Breast epithelium (tissue), 4 donors: ENCODE data around the gene NRG3. TPM values are rescaled to one million over a fixed set of nuclear protein-coding genes. Genes with fewer than 3 reads are reported as not detected.

Source experiments
- DNase-seq, 2 donors: peaks; one replicate each; pipeline ENCODE4 v3.0.0-alpha.2; 2019; ENCODE audit warnings: low spot score in 2 of 2
- H3K27ac ChIP-seq, 2 donors: fragments of 200-600 bp; sonication (generic) in 1 of 2; one replicate each; pipeline ENCODE4 v1.5.1; 2016 to 2019; ENCODE audit warnings: mild to moderate bottlenecking in 1 of 2
- H3K27me3 ChIP-seq, 2 donors: fragments of 200-600 bp; sonication (generic) in 1 of 2; one replicate each; pipeline versions ENCODE4 v1.5.1 to v1.6.0; 2017 to 2019; ENCODE audit warnings: control low read depth in 1 of 2, mild to moderate bottlenecking in 1 of 2
- H3K36me3 ChIP-seq: fragments of 200-600 bp; one replicate; pipeline ENCODE4 v1.5.1; 2019
- H3K4me1 ChIP-seq, 2 donors: fragments of 200-600 bp; sonication (generic); one replicate each; pipeline ENCODE4 v1.5.1; 2016 to 2019; ENCODE audit warnings: control low read depth in 1 of 2
- H3K4me3 ChIP-seq, 3 donors: fragments of 200-600 bp; sonication (generic); 1 replicate in 2 of 3; 2 replicates in 1 of 3; pipeline ENCODE4 v1.5.1; 2016 to 2019; ENCODE audit warnings: mild to moderate bottlenecking in 3 of 3, moderate library complexity in 2 of 3
- H3K9me3 ChIP-seq, 2 donors: fragments of 200-600 bp; sonication (generic) in 1 of 2; one replicate each; pipeline ENCODE4 v1.5.1; 2016 to 2019; ENCODE audit warnings: control low read depth in 1 of 2
- CTCF ChIP-seq, 3 donors: fragments of 450-650 bp; IDR thresholded peaks; one replicate each; pipeline ENCODE4 v1.5.1; 2016 to 2017; ENCODE audit warnings: antibody characterized with exemption in 3 of 3, mild to moderate bottlenecking in 3 of 3, moderate library complexity in 3 of 3
- POLR2A ChIP-seq: fragments of 450-650 bp; IDR thresholded peaks from one replicate; pipeline ENCODE4 v1.6.1; 2016; ENCODE audit warnings: antibody characterized with exemption, mild to moderate bottlenecking, moderate library complexity
- POLR2AphosphoS5 ChIP-seq, 3 donors: sonication (generic); formaldehyde crosslinking; IDR thresholded peaks; one replicate each; pipeline ENCODE4 v1.6.1; 2017; ENCODE audit warnings: antibody characterized with exemption in 3 of 3
- intact Hi-C: fragments of 100-400 bp; cut with DNase I; formaldehyde crosslinking; loops from one replicate; pipeline ENCODE4 v1.15.1; 2023; ENCODE audit warnings: low total_unique reads
- total RNA-seq, 3 donors: library from RNA; depleted of rRNA; stranded (reverse); fragments of >200 nt; gene quantifications; one replicate each; pipeline ENCODE4 v1.1.0, GENCODE V29; 2016

Gene NRG3
- total RNA-seq, 3 donors from 2014 or later, result 0.16 to 0.88 (median 0.33) TPM

DNA sequence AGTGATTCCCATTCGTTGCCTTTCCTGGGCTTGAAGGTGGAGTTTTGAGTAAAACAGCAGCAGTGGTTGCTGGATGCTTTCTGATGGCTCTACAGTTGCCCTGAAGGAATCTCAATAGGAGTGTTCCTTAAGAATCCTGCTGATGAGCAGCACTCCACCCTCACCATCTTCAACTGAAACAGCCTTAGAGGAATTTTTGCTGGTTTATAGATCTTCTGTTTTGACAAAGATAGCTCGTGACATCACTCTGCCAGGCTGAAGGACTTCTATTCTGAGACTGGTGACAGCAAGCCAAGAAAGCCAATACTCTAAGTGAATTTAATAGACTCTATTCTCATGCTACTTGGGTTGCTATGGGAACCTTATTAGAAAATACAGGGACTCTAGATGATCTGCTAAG lies 1014.7 kb downstream of the NRG3 start:
- no peaks in the 10 kb centered on the region for H3K9me3 ChIP-seq
- H3K27me3 ChIP-seq, result no peaks in the 10 kb centered on the region
- no peak for DNase-seq
- H3K27ac ChIP-seq, result no peak overlapping the region
- TF ChIP-seq POLR2AphosphoS5 (IDR thresholded peaks at IDR 0.05), result no peak
- no peak for TF ChIP-seq POLR2A
- no peak for TF ChIP-seq CTCF (IDR thresholded peaks at IDR 0.05)
- intact Hi-C loops, result no loop called here
- H3K4me3 ChIP-seq, result no peak overlapping the region
- H3K36me3 ChIP-seq, result no peaks in the 10 kb centered on the region
- no peaks in the 10 kb centered on the region for H3K4me1 ChIP-seq

DNA sequence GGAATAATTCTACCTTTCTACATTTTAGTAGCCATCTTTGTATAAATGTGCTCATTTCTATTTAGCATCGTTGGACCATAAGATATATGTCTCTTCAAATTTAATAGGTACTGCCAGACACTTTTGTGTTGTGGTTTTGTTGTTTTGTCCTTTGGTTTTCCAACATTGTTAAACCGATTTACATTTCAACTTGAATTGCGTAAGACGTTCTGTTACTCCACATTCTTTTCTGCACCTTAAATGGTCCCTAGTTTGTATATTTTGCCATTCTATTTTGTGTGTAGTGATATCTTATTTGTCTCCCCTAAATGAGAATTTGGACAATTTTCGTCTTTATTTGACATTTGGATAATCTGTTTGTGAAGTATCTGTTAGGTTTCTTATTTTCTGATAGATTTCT lies 1015.6 kb downstream of the NRG3 start:
- no peaks in the 10 kb centered on the region for H3K36me3 ChIP-seq
- TF ChIP-seq POLR2AphosphoS5 (IDR thresholded peaks at IDR 0.05), result no peak
- TF ChIP-seq POLR2A, result no peak
- TF ChIP-seq CTCF (IDR thresholded peaks at IDR 0.05), result no peak
- H3K4me1 ChIP-seq, result no peaks in the 10 kb centered on the region
- H3K27me3 ChIP-seq, result no peaks in the 10 kb centered on the region
- intact Hi-C loops, result no loop called here
- DNase-seq, result no peak
- H3K9me3 ChIP-seq, result no peaks in the 10 kb centered on the region
- no peak overlapping the region for H3K4me3 ChIP-seq
- H3K27ac ChIP-seq, result no peak overlapping the region

DNA sequence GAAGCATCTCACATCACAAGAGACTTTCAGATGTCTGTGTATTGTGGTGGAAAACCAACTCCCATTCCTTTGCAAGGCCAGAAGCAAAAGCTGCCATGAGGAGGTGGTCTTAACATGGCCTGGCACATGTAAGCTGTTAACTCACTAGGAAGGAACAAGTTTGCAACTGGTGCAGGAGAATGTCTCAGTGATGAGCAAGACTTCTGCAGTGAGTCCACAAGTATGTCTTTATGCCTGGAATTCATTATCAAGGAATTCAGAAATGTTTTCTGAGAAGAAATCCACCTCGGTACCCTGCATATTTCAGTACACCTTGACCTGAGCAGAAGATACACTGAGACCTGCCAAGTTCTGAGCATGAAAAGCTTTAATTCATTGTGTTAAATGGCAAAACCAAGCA lies 1033.1 kb downstream of the NRG3 start:
- no peaks in the 10 kb centered on the region for H3K4me1 ChIP-seq
- H3K36me3 ChIP-seq, result peaks cover 4% of the 10 kb centered on the region
- no peak for DNase-seq
- H3K27me3 ChIP-seq, result no peaks in the 10 kb centered on the region
- no peak for TF ChIP-seq CTCF (IDR thresholded peaks at IDR 0.05)
- TF ChIP-seq POLR2AphosphoS5 (IDR thresholded peaks at IDR 0.05), result no peak
- no peak for TF ChIP-seq POLR2A
- intact Hi-C loops, result no loop called here
- H3K4me3 ChIP-seq, result no peak overlapping the region
- no peak overlapping the region for H3K27ac ChIP-seq
- no peaks in the 10 kb centered on the region for H3K9me3 ChIP-seq

DNA sequence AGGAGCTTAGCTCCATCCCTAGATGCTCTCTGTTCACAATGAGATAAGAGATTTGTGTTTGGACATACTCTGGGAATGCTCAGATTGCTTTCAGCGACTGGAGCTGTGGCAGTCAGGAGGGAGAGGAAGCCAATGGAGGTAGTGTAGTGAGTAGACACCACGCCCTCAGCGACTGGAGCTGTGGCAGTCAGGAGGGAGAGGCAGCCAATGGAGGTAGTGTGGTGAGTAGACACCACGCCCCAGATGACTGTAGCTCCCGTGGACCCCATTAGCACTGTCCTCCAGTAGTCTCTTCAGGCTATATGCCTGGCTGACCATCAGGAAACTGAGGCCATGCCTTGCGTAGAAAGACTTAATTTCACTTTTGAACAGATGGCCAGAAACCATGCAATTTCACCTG lies 1033.8 kb downstream of the NRG3 start:
- H3K36me3 ChIP-seq, result peaks cover 4% of the 10 kb centered on the region
- no peak for DNase-seq

GRCh38 chr10:82910301-82910700 lies 1035.3 kb downstream of the NRG3 start:
- no peak for DNase-seq
- Histone ChIP-seq H3K9me3 (no peaks in the 10 kb centered on the region), H3K27me3 (no peaks in the 10 kb centered on the region), H3K27ac (no peak overlapping the region), H3K36me3 (peaks cover 4% of the 10 kb centered on the region), H3K4me3 (no peak overlapping the region), H3K4me1 (no peaks in the 10 kb centered on the region)
- intact Hi-C loops, result no loop called here
- TF ChIP-seq POLR2A (no peak), CTCF (IDR thresholded peaks at IDR 0.05) (no peak), POLR2AphosphoS5 (IDR thresholded peaks at IDR 0.05) (no peak)

More for the DNA sequence above, 1033.8 kb downstream of the NRG3 start:
- Histone ChIP-seq H3K4me3 (no peak overlapping the region), H3K4me1 (no peaks in the 10 kb centered on the region), H3K27ac (no peak overlapping the region), H3K9me3 (no peaks in the 10 kb centered on the region), H3K27me3 (no peaks in the 10 kb centered on the region)
- TF ChIP-seq POLR2AphosphoS5 (IDR thresholded peaks at IDR 0.05) (no peak), POLR2A (no peak), CTCF (IDR thresholded peaks at IDR 0.05) (no peak)
- intact Hi-C loops, result no loop called here
